GM21381 (cell line): ENCODE data around the gene MAP1S.

Experiments
- ATAC-seq: cut with Tn5 transposase; IDR thresholded peaks from one replicate; pipeline ENCODE4 v1.9.1; 2021; ENCODE audit warnings: mild to moderate bottlenecking, moderate library complexity; ENCODE audit not compliant: unreplicated experiment

Gene MAP1S, protein sequence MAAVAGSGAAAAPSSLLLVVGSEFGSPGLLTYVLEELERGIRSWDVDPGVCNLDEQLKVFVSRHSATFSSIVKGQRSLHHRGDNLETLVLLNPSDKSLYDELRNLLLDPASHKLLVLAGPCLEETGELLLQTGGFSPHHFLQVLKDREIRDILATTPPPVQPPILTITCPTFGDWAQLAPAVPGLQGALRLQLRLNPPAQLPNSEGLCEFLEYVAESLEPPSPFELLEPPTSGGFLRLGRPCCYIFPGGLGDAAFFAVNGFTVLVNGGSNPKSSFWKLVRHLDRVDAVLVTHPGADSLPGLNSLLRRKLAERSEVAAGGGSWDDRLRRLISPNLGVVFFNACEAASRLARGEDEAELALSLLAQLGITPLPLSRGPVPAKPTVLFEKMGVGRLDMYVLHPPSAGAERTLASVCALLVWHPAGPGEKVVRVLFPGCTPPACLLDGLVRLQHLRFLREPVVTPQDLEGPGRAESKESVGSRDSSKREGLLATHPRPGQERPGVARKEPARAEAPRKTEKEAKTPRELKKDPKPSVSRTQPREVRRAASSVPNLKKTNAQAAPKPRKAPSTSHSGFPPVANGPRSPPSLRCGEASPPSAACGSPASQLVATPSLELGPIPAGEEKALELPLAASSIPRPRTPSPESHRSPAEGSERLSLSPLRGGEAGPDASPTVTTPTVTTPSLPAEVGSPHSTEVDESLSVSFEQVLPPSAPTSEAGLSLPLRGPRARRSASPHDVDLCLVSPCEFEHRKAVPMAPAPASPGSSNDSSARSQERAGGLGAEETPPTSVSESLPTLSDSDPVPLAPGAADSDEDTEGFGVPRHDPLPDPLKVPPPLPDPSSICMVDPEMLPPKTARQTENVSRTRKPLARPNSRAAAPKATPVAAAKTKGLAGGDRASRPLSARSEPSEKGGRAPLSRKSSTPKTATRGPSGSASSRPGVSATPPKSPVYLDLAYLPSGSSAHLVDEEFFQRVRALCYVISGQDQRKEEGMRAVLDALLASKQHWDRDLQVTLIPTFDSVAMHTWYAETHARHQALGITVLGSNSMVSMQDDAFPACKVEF

DNA sequence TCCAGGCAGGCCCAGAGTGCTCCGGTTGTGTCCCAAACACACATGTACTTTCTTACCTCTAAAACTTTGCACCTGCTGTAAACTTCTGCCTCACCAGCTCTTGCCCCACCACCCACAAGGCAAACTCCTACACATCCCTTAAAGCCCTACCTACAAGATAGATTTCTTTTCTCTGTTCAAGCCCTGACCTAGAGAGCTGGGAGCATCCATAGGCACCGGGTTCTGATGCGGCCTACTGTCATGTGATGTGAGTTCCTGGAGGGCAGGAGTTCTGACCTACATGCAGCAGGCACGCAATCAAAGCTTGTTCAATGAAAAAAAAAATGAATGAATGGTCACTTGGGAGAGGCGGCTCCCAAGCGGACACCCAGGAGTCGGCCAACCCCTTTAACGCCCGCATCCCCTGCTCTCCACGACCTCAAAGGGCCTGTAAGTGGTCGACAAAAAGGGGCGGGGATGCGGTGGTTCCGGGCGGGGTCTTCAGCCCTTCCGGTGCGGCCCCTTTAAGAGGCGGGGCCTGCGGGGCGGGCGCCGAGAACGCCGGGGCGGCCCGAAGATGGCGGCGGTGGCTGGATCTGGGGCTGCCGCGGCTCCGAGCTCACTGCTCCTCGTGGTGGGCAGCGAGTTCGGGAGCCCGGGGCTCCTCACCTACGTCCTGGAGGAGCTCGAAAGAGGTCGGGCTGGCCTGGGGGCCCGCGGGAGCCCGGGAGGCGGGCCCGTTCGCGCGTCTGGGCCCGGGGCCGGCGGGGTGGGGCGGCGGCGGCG is at the start of gene MAP1S:
MAP1S (plus strand) TSS at position 534 of the 765 bp plus-strand sequence; CDS start at position 557, 23 bp downstream.
- peak; percentile 77 for ATAC-seq

DNA sequence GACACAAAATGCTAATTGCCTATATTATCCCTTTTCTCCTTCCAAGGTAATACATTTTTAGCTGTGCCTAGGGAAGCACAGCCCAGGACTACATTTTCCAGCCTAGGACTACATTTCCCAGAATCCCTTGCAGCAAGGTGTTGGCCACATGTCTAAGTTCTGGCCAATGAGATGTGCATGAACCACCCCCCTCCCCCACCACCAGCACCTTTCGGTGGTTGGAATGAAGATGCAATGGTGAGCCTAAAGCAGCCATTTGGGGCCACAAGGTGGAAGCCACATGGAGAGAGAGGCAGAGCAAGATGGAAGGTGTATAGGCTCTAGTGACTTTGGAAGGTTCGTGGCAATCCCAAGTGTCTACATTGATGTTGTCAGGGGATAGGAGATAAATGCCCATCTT is 47.4 kb upstream of the MAP1S start:
- ATAC-seq: no peak

DNA sequence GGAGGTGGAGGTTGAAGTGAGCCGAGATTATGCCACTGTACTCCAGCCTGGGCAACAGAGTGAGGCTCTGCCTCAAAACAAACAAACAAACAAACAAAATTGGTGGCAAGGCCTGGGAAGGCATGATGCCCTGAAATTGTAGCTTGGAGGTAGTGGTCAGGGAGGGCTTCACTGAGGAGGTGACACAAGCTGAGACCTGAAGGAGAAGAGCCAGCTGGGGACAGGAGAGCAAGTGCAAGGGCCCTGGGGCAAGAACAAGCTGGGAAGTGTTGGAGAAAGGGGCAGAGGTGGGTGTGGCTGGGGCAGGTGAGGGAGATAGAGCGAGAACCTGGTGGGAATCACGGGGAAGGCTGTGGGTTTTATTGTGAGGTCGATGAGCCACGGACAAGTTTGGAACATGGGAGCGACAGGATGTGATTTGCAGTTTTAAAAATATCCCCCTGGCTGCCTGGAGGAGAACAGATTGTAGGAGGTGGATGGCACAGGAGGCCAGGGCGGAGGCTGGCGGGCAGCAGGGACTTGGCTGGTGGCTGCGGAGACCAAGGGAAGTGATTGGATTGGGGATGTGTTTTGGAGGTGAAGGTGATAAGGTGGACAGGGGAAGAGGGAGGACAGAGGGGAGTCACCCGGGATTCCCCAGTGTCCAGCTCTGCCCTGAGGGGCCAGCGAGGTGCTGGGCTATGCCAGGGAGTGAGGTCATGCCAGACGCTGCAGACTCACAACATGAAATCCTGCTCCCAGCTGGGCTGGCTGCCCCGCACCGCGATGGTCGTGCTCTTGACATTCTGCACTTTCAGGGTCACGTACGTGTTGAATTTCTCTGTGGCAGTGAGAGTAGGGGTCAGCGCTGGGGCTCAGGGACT is 45.1 kb upstream of the MAP1S start:
- no peak for ATAC-seq

DNA sequence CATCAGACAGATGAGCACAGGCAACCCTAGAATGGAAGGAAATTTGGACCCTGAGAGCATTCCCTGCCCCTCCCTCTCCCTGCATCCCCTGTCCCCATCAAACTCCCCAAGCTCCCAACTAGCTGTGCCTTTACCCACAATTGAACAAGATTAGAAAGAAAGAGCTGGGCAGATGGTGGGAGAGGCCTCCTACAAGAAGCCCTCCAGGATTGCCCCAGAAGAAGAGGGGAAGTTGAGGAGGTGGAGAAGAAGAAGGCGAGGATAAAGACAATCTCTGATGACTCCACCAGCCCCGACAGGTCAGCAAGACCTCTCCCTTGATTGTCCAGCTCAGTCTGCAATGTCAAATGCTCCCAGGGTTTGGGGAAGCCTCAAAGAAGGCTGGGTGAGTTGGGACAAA is 43.0 kb upstream of the MAP1S start:
- no peak for ATAC-seq

DNA sequence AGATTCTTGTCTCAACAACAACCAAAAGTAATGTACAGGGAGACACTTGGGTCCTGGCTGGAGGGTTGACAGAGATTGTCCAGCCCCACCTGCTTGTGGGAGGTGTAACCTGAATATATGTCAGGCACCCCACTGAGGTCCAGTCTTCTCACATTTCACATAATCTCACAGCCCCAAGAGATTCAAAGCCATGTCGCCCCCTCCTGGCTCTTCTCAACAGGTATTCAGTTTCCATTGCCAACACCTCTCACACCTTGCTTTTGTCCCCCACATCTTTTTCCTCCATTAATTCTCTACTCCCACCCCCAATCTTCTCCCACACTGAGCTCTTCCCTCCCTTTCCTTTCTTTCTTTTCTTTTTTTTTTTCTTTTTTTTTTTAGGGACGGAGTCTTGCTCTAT is 42.3 kb upstream of the MAP1S start:
- ATAC-seq: no peak

DNA sequence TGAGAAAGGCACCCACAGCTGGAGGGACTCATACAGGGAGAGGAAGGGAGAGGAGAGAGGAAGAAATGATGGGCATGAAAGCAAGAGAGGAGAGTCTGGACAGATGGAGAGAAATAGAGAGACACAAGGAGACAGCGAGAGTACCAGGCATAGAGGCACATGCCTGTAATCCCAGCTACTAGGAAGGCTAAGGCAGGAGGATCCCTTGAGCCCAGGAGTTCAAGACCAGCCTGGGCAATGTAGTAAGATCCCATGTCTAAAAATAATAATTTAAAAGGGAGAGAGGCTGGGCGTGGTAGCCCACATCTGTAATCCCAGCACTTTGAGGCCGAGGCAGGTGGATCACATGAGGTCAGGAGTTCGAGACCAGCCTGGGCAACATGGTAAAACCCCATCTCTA is 40.4 kb upstream of the MAP1S start:
- no peak for ATAC-seq

DNA sequence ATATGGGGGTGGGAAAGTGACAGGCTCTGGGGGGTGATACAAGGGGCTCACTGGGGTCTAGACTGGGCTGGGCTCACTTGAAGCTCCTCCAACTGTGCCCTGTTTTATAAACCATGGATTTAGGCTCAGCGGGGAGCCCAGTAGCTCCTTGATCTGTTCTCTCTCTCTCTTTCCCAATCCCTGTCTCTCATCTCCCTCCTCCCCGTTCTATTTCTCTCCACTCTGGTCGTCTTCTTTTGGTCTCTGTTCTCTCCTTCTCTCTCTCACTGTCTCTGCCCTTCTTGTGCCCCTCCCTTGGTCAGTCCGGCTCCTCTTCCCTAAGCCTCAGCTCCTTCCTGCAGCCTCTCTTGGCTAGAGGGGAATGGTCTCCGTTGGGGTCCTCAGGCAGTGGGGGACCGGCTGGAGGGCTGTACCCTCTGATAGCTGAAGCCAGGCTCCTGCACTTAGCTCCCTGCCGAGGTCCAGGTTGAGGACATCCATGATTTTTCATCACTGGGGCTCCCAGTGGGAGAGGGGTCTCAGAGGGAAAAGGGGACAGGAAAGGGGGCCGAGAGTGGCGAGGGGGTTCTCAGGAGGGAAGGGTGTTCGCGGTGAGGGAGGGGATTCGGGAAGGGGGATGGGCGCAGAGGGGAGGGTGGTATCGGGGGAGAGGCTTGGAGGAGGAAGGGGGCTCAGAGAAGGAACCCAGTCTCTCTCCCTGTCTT is 39.6 kb upstream of the MAP1S start:
- ATAC-seq: no peak

DNA sequence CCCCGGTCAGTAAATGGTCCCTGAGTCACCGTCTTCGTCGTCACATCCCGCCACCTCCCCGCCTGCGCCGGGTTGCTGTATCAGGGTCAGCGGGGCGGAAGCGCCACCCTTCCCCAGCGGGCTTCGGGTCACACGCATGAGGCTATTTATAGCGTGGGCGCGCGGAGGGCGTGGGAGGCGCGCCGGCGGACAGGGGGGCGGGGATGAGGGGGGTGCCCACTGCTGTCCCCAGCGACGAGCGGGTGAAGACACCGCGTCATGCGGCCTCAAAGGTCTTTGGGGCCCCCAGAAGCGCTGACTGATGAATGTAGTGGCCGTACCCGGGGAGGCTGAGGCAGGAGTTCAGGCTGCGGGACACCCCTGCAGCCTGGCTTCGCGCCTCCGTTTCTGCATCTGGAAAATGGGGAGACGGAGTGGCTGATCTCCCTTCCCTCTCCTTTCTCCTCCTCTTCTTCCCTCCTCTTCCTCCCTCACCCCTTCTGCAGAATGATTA is 39.0 kb upstream of the MAP1S start:
- no peak for ATAC-seq

DNA sequence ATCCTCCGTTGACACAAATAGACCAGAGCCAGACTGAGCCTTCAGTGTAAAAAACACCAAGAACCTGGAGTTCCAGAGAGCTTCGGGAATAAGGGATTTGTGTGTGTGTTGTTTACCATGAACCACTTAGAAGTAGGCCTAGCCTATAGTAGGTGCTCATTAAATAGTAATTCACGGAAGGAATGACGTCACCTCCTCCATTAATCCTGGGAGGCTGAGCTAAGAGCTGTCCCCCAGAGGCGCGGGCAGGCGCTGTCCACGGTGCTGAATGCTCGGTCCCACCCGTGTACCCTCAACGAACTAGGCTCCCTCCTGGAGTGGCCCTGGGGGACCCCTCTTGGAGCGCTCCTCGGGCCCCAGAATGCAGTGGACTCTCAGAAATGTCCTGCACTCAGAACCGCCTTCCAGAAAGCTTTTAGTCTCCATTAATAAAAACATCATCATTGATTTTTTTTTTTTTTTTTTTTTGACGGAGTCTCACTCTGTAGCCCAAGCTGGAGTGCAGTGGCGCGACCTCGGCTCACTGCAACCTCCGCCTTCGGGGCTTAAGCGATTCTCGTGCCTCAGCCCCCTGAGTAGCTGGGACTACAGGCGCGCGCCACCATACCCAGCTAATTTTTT is 37.7 kb upstream of the MAP1S start:
- ATAC-seq: no peak

DNA sequence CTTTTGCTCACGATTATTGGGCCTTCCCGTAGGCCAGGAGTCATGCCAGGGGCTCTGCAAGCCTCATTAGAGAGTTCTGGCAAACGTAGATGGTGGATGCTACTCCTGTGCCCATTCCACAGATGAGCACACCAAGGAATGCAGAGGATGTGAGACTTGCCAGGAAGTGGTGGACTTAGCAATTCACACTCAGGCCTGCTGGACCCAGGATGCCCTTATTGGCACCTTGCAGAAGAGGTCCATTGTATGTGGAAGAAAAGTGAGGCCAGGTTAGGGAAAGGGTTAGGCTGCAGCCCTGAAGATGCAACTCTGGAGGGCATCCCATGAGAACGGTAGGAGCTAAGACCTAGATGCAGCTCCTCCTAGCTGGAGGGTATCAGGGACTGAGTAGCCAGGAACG is 37.0 kb upstream of the MAP1S start:
- ATAC-seq: no peak

DNA sequence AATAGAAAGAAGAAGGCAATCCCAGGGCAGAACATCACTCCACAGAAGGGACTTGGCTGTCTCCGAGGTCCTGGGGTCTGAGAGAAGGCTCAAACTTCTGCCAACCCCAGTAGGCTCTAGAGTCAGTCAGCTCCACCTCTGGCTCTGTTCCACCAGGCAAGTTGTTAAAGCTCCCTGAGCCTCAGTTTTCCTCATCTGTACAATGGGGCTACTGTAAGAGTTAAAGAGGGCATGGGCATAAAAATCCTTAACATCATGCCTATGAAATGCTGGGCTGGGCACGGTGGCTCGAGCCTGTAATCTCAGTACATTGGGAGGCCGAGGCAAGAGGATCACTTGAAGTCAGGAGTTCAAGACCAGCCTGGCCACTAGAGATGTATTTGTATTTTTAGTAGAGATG is 36.2 kb upstream of the MAP1S start:
- no peak for ATAC-seq

DNA sequence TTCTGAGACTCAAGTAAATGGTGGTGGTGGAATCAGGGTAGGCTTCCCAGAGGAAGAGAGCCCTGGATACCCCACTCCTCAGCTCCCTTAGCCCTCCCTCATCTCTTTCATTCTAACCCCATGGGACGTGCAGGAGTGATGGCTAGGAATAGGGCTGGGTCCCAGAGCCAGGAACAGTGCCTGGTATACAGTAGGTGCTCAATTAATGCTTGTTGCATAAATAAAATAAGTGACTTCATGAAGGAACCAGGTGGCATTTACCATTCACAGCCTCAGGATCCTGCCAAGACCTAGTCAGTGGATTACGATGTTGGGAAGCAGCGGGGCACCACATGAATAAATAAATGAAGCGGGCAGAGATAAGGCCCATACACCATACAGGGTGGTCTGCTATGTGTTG is 35.0 kb upstream of the MAP1S start:
- ATAC-seq: no peak

DNA sequence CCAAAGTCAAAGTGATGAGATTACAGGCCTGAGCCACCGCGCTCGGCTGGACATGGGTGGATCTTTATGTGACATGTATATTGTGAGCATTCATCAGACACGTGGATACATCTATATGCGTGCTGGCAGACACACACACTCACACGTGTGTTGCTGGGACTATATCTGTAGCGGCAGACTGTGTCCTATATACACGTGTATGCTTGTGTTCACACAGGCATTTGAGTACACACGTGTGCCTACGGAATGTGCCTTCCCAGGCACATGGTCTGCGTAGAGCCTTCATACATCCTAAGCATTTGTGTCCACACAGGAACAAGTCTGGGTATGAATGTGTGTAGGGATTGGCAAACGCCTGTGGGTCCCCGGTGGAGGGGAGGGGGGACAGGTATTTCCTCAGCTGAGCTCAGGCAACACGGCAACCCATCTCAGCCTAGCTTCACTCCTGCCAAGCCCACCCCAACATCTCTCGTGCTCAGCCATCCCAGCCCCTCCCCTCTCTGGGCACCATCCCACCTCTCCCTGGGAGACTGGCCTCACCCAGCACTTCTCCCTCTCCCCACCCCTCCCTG is 33.7 kb upstream of the MAP1S start:
- no peak for ATAC-seq

DNA sequence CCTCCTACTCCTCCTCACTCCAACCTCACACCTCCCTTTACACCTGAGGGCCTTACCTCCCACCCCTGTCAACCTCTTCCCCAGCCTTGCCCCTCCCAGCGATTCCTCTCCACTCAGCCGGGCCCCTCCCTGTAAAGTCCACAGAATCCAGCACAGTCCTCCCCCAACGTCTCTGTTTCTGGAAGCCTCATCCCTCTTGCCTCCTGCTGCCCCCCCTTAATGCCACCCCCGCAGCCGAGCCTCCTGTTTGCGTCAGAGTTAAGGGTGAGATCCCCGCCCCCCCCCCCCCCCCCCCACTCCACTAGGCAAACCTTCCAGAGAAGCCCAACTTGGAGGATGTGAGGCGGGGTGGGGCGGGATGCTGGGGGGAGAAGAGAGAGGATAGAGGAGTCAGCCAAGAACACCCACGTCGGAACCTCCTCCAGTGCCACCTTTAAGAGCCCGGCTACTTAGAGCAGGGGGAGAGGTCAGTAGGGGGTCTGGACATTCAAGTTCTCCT is 33.2 kb upstream of the MAP1S start:
- no peak for ATAC-seq

DNA sequence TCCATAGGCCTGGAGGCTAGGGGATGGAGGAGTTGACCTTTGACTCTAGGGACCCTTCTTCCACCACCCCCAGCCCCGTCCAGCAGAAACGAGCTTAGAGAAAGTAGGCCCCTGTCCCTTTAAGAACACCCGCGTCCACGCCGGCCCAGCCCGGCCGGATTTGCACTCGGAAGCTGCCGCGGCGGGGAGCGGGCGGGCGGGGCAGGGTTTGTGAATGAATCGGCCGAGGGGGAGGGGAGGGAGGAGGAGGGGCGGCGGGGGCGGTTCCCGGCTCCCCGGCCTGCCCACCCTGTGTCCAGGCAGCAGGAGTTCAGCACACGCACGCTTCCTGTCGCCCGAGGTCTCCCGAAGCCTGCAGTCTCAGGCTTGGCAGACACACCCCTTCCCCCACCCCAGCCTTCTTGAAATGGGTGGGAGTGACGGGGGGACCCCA is 32.7 kb upstream of the MAP1S start:
- ATAC-seq: no peak

DNA sequence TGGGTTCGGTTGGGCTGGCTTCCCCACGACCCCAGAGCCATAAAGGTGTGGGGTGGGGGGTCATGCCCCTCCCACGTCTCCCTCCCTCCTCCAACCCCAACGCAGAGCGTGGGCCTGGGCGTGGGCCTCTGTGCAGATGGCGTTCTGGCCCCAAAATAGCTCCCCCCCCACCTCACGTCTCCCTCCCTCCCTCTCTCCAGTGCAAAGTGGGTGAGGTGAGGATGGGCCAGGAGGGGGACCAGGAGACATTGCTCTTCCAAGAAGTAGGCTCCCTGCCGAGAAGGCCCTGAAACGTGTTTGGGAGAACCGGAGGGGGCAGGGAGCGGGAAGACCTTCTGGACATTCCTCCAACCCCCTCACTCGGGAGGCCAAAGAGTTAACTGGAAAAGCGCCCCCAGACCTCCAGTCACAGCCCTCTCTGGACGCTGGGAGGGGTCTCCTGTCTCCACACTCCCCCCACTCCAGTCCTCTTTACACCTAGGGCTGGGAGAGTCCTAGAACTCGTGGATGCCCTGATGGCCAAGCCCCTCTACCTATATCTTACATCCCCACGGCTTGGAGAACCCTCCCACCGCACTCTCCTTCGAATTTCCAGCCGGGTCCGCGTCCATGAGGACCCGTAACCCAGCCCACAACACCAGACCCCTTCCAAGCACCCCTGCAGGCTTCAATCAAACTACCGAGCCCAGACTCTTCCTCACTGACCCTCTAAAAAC is 32.0 kb upstream of the MAP1S start:
- ATAC-seq: no peak
